Ishikawa (cell line): ENCODE results near the gene SLC6A18.

ENCODE experiments used
- CEBPB ChIP-seq: IDR thresholded peaks from 2 replicates; pipeline ENCODE4 v1.6.1; 2012
- EP300 ChIP-seq: IDR thresholded peaks from 2 replicates; pipeline ENCODE4 v1.6.1; 2012; ENCODE audit warnings: borderline replicate concordance
- FOXM1 ChIP-seq: IDR thresholded peaks from 2 replicates; pipeline ENCODE4 v1.6.1; 2012; ENCODE audit warnings: low read depth, borderline replicate concordance
- RAD21 ChIP-seq: IDR thresholded peaks from 2 replicates; pipeline ENCODE4 v1.6.1; 2012; ENCODE audit warnings: low read depth
- TCF12 ChIP-seq: IDR thresholded peaks from 2 replicates; pipeline ENCODE4 v1.6.1; 2012; ENCODE audit warnings: low read depth
- YY1 ChIP-seq: IDR thresholded peaks from 2 replicates; pipeline ENCODE4 v1.6.1; 2012; ENCODE audit warnings: low read depth
- ZBTB7A ChIP-seq: IDR thresholded peaks from 2 replicates; pipeline ENCODE4 v1.6.1; 2012; ENCODE audit warnings: low read depth
- TF ChIP-seq, protein P1 (sequence below): IDR thresholded peaks from 2 replicates; pipeline ENCODE4 v1.6.1; 2012

DNA sequence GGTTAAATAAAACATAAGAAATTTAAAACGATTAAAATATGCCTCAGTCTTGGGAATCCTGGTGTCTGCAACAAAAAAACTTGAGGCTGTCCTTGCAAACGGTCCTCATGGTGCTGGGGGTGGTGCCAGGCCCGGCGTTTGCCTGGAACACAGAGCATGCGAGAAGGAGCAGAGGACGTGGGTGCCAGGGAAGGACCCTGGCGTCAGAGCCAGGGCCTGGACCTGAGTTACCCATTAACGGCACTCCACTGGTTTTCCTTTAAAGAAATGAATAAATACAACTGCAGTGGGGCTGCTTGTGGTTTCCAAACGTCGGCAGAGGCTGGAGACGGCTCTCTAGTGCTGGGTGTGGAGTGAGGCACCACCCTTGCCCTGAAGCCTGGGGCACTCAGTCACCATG is at the start of gene SLC6A18:
- TF ChIP-seq EP300, result no peak
- no peak for TF ChIP-seq FOXM1
- no peak for TF ChIP-seq RAD21
- no peak for TF ChIP-seq CEBPB
- TF ChIP-seq YY1, result no peak
- TF ChIP-seq TCF12, result no peak
- TF ChIP-seq ZBTB7A, result no peak
- TF ChIP-seq, protein P1, sequence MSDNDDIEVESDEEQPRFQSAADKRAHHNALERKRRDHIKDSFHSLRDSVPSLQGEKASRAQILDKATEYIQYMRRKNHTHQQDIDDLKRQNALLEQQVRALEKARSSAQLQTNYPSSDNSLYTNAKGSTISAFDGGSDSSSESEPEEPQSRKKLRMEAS, result no peak
